Colonic mucosa (tissue), 4 donors: Measurements from ENCODE around the gene DNAJB1. TPM values are rescaled to one million over a fixed set of nuclear protein-coding genes. Genes with fewer than 3 reads are reported as not detected.
A peak's percentile ranks its signal among the peaks of the same experiment; 100 is the strongest.

Experiments used
- DNase-seq: peaks from one replicate; pipeline ENCODE4 v3.0.0-alpha.2; 2020
- H3K27ac ChIP-seq: fragments of 200-600 bp; one replicate; pipeline ENCODE4 v1.8.0; 2021
- H3K27me3 ChIP-seq: fragments of 200-600 bp; one replicate; pipeline ENCODE4 v1.8.0; 2021
- H3K36me3 ChIP-seq: fragments of 200-600 bp; one replicate; pipeline ENCODE4 v1.8.0; 2021
- H3K4me1 ChIP-seq: fragments of 200-600 bp; one replicate; pipeline ENCODE4 v1.8.0; 2021; ENCODE audit warnings: mild to moderate bottlenecking
- H3K4me3 ChIP-seq: fragments of 200-600 bp; one replicate; pipeline ENCODE4 v1.8.0; 2021
- H3K9ac ChIP-seq, 2 donors: one replicate each; pipeline ENCODE4 v1.7.0; 2013; ENCODE audit warnings: control low read depth in 2 of 2, low read depth in 2 of 2, low read length in 2 of 2
- H3K9me3 ChIP-seq: fragments of 200-600 bp; one replicate; pipeline ENCODE4 v1.8.0; 2021
- intact Hi-C: fragments of 100-400 bp; cut with DNase I; formaldehyde crosslinking; loops from one replicate; pipeline ENCODE4 v1.14.1; 2022
- total RNA-seq, 2 donors: library from RNA; stranded (reverse); fragmentation: NEBNext Ultra II Directional in 1 of 2; extraction: Animal tissue kit (Norgen Biotek cat#: 25700) in 1 of 2; gene quantifications; one replicate each; pipeline ENCODE4 v1.2.1, GENCODE V29; 2021
- TF ChIP-seq, protein P1 (sequence below): fragments of 200-600 bp; IDR thresholded peaks from one replicate; pipeline ENCODE4 v1.8.0; 2022; ENCODE audit warnings: antibody characterized with exemption, mild to moderate bottlenecking
- donor health status: healthy.
- donor health status: DM: no; HTN: no; CAD: no.
- donor health status: DM: no; HTN: no; CAD: no.

DNAJB1 gene
- total RNA-seq, 2 donors from 2014 or later, result 127 to 148 TPM

GRCh38 chr19:14540741-14541525 lies 22.7 kb upstream of the DNAJB1 start:
- Histone ChIP-seq H3K27me3 (no peaks in the 10 kb centered on the region), H3K9me3 (no peaks in the 10 kb centered on the region), H3K4me3 (no peak overlapping the region), H3K9ac (no peak overlapping the region), H3K27ac (no peak overlapping the region), H3K36me3 (no peaks in the 10 kb centered on the region), H3K4me1 (no peaks in the 10 kb centered on the region)
- intact Hi-C loops, result no loop called here
- no peak for DNase-seq
- TF ChIP-seq, protein P1, sequence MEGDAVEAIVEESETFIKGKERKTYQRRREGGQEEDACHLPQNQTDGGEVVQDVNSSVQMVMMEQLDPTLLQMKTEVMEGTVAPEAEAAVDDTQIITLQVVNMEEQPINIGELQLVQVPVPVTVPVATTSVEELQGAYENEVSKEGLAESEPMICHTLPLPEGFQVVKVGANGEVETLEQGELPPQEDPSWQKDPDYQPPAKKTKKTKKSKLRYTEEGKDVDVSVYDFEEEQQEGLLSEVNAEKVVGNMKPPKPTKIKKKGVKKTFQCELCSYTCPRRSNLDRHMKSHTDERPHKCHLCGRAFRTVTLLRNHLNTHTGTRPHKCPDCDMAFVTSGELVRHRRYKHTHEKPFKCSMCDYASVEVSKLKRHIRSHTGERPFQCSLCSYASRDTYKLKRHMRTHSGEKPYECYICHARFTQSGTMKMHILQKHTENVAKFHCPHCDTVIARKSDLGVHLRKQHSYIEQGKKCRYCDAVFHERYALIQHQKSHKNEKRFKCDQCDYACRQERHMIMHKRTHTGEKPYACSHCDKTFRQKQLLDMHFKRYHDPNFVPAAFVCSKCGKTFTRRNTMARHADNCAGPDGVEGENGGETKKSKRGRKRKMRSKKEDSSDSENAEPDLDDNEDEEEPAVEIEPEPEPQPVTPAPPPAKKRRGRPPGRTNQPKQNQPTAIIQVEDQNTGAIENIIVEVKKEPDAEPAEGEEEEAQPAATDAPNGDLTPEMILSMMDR, result no peak

DNA sequence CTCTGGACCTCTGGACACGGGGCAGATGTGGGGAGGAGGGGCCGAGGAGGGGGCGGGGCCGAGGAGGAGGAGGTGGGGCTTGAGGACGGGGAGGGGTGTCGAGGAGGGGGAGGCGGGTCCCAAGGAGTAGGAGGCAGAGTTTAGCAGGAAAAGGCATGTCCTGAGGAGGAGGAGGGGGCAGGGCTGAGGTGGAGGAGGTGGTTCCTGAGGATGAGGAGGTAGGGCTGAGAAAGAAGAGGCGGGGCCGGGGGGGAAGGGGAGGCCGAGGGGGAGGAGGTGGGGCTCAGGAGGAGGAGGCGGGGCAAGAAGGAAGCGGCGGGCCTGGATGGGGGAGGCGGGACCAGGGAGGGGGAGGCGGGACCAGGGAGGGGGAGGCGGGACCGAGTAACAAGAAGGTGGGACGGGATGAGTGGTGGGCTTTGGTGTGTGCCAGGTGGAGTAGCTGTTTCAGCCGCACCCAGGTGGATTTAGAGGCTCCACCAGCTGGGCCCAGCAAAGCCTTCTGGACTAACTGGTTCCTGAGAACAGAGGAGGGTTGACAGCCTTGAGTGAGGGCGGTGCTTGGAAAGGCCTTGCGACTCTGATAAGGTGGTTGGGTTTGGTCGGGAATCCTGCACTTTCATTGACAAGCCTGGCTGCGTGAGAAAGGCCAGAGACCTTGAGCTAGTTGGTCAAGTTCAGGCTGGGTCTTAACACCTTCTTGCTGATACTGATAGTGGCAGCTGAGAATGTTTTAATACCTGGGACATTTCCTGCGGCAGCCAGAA lies 18.9 kb upstream of the DNAJB1 start:
- H3K9ac ChIP-seq, result peak overlapping the region in 1 of 2 donors; percentile 40
- intact Hi-C loops, result no loop called here
- TF ChIP-seq, protein P1, result no peak
- no peaks in the 10 kb centered on the region for H3K36me3 ChIP-seq
- peak overlapping the region; percentile 17 for H3K4me3 ChIP-seq
- no peaks in the 10 kb centered on the region for H3K27me3 ChIP-seq
- peak; percentile 91 for DNase-seq
- H3K27ac ChIP-seq, result peak overlapping the region; percentile 44
- no peaks in the 10 kb centered on the region for H3K9me3 ChIP-seq
- H3K4me1 ChIP-seq, result no peaks in the 10 kb centered on the region

DNA sequence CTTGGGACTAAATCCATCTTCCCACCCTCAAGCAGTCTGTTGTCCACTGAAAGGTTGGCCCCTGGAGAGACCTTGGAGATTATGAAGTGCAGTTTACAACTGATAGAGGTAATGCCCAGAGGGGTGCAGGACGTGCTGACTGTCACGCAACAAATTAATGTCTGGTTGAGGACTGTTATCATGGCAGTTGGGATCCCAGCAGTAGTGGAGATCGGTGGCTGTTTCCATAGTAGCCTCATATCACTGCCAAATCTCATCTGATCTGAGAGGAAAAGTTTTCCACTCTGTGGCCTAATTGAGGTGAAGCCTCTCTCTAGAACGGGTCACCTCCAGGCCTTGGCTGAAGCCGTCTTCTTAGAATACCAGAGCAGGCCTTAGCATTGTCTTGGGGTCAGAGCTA lies 15.3 kb upstream of the DNAJB1 start:
- H3K27ac ChIP-seq, result no peak overlapping the region
- no peaks in the 10 kb centered on the region for H3K9me3 ChIP-seq
- intact Hi-C loops, result no loop called here
- TF ChIP-seq, protein P1, result no peak
- H3K27me3 ChIP-seq, result no peaks in the 10 kb centered on the region
- H3K9ac ChIP-seq, result no peak overlapping the region
- H3K4me1 ChIP-seq, result peaks cover 4% of the 10 kb centered on the region
- no peaks in the 10 kb centered on the region for H3K36me3 ChIP-seq
- no peak overlapping the region for H3K4me3 ChIP-seq
- DNase-seq, result no peak

GRCh38 chr19:14530506-14530905 lies 12.3 kb upstream of the DNAJB1 start:
- peaks cover 4% of the 10 kb centered on the region for H3K4me1 ChIP-seq
- no peaks in the 10 kb centered on the region for H3K36me3 ChIP-seq
- DNase-seq, result no peak
- H3K4me3 ChIP-seq, result peak overlapping the region; percentile 65
- H3K27me3 ChIP-seq, result no peaks in the 10 kb centered on the region
- TF ChIP-seq, protein P1, result no peak
- H3K9me3 ChIP-seq, result no peaks in the 10 kb centered on the region
- H3K9ac ChIP-seq, result peak overlapping the region in 1 of 2 donors; percentile 97
- peak overlapping the region; percentile 92 for H3K27ac ChIP-seq
- intact Hi-C loops, result no loop called here

- Histone ChIP-seq H3K4me1 (peaks cover 4% of the 10 kb centered on the region), H3K27ac (peak overlapping the region; percentile 92), H3K27me3 (no peaks in the 10 kb centered on the region), H3K4me3 (peak overlapping the region; percentile 65), H3K36me3 (no peaks in the 10 kb centered on the region), H3K9ac (peak overlapping the region; percentile 91 to 97), H3K9me3 (no peaks in the 10 kb centered on the region)
- DNase-seq, result peak; percentile 74
- TF ChIP-seq, protein P1, result no peak
- intact Hi-C loops, result no loop called here
Observed at GRCh38 chr19:14530005-14530348, 11.8 kb upstream of the DNAJB1 start.
